ENCODE measurements around the gene PLEKHG3. TPM values are rescaled to one million over a fixed set of nuclear protein-coding genes. Genes with fewer than 3 reads are reported as not detected.
A peak's percentile ranks its signal among the peaks of the same experiment; 100 is the strongest.

Gene PLEKHG3
- total and polyA plus RNA-seq, 2 experiments from 2014 or later = 23.0 to 83.1 TPM

GRCh38 chr14:64717870-64718269, 13.6 kb downstream of the PLEKHG3 start:
- TF ChIP-seq JUNB (IDR thresholded peaks at IDR 0.05; ENCODE audit: unreplicated experiment) = no peak
- TF ChIP-seq NANOG (IDR thresholded peaks at IDR 0.05; ENCODE audit: borderline replicate concordance) = no peak
- no peak for TF ChIP-seq EZH2 (IDR thresholded peaks at IDR 0.05; ENCODE audit: low read depth, unreplicated experiment)
- TF ChIP-seq, protein P1, sequence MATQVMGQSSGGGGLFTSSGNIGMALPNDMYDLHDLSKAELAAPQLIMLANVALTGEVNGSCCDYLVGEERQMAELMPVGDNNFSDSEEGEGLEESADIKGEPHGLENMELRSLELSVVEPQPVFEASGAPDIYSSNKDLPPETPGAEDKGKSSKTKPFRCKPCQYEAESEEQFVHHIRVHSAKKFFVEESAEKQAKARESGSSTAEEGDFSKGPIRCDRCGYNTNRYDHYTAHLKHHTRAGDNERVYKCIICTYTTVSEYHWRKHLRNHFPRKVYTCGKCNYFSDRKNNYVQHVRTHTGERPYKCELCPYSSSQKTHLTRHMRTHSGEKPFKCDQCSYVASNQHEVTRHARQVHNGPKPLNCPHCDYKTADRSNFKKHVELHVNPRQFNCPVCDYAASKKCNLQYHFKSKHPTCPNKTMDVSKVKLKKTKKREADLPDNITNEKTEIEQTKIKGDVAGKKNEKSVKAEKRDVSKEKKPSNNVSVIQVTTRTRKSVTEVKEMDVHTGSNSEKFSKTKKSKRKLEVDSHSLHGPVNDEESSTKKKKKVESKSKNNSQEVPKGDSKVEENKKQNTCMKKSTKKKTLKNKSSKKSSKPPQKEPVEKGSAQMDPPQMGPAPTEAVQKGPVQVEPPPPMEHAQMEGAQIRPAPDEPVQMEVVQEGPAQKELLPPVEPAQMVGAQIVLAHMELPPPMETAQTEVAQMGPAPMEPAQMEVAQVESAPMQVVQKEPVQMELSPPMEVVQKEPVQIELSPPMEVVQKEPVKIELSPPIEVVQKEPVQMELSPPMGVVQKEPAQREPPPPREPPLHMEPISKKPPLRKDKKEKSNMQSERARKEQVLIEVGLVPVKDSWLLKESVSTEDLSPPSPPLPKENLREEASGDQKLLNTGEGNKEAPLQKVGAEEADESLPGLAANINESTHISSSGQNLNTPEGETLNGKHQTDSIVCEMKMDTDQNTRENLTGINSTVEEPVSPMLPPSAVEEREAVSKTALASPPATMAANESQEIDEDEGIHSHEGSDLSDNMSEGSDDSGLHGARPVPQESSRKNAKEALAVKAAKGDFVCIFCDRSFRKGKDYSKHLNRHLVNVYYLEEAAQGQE (IDR thresholded peaks at IDR 0.05; ENCODE audit: unreplicated experiment) = no peak
- no peak for TF ChIP-seq CREB1 (CRISPR knock-in tag; IDR thresholded peaks at IDR 0.05; ENCODE audit: low read depth)
- no peak for TF ChIP-seq EZH2phosphoT487 (IDR thresholded peaks at IDR 0.05; ENCODE audit: unreplicated experiment)
- no peak for TF ChIP-seq ZNF462 (CRISPR knock-in tag; IDR thresholded peaks at IDR 0.05)
- TF ChIP-seq ZNF114 (CRISPR knock-in tag; IDR thresholded peaks at IDR 0.05) = no peak
- no peak for TF ChIP-seq POLR2AphosphoS5 (IDR thresholded peaks at IDR 0.05; ENCODE audit: low read depth)
- TF ChIP-seq, protein P2, sequence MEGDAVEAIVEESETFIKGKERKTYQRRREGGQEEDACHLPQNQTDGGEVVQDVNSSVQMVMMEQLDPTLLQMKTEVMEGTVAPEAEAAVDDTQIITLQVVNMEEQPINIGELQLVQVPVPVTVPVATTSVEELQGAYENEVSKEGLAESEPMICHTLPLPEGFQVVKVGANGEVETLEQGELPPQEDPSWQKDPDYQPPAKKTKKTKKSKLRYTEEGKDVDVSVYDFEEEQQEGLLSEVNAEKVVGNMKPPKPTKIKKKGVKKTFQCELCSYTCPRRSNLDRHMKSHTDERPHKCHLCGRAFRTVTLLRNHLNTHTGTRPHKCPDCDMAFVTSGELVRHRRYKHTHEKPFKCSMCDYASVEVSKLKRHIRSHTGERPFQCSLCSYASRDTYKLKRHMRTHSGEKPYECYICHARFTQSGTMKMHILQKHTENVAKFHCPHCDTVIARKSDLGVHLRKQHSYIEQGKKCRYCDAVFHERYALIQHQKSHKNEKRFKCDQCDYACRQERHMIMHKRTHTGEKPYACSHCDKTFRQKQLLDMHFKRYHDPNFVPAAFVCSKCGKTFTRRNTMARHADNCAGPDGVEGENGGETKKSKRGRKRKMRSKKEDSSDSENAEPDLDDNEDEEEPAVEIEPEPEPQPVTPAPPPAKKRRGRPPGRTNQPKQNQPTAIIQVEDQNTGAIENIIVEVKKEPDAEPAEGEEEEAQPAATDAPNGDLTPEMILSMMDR (conservative IDR thresholded peaks at IDR 0.05; ENCODE audit: low read depth in 2 of 2) = no peak
- TF ChIP-seq, protein P3, sequence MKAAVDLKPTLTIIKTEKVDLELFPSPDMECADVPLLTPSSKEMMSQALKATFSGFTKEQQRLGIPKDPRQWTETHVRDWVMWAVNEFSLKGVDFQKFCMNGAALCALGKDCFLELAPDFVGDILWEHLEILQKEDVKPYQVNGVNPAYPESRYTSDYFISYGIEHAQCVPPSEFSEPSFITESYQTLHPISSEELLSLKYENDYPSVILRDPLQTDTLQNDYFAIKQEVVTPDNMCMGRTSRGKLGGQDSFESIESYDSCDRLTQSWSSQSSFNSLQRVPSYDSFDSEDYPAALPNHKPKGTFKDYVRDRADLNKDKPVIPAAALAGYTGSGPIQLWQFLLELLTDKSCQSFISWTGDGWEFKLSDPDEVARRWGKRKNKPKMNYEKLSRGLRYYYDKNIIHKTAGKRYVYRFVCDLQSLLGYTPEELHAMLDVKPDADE (IDR thresholded peaks at IDR 0.05) = no peak
- no peak for TF ChIP-seq STAT1 (IDR thresholded peaks at IDR 0.05; ENCODE audit: unreplicated experiment)
- TF ChIP-seq ZNF331 (CRISPR knock-in tag; IDR thresholded peaks at IDR 0.05; ENCODE audit: low read depth) = no peak
- Histone ChIP-seq H3K36me3 (ENCODE audit: insufficient read depth) (peaks cover 14% of the 10 kb centered on the region), H3K27ac (ENCODE audit: low read depth) (no peak overlapping the region), H3K79me2 (replicated peaks; ENCODE audit: insufficient read depth) (peaks cover 89% of the 10 kb centered on the region), H3K9me2 (ENCODE audit: insufficient read depth) (no peaks in the 10 kb centered on the region), H3K4me2 (peak overlapping the region; percentile 70), H2AFZ (no peak overlapping the region), H3K27me3 (ENCODE audit: insufficient read depth) (peaks cover 11% of the 10 kb centered on the region; the same call in 1 of the 2 replicates), H3K4me3 (peak overlapping the region; percentile 52), H3K4me1 (ENCODE audit: insufficient read depth) (peaks cover 85% of the 10 kb centered on the region), H4K20me1 (replicated peaks; ENCODE audit: insufficient read depth) (peaks cover 34% of the 10 kb centered on the region), H3F3A (replicated peaks; ENCODE audit: low read depth) (peaks cover 31% of the 10 kb centered on the region)
- peaks cover 19% of the 10 kb centered on the region for H3K9me3 Mint-ChIP-seq
- peaks cover 19% of the 10 kb centered on the region for H3K27me3 Mint-ChIP-seq (ENCODE audit: insufficient read depth, low read depth, poor library complexity)
- H3K27ac Mint-ChIP-seq = peak overlapping the region; percentile 84
- H3K4me3 Mint-ChIP-seq = peak overlapping the region; percentile 78
- ATAC-seq (no peak), DNase-seq (ENCODE audit: low spot score) (no peak)
- H3K4me1 Mint-ChIP-seq = peaks cover 86% of the 10 kb centered on the region
- peaks cover 43% of the 10 kb centered on the region for H3K36me3 Mint-ChIP-seq (ENCODE audit: low read depth)
